Raji (cell line): ENCODE measurements around the gene FBXO17.

Experiments
- POLR2A ChIP-seq: IDR thresholded peaks from 2 replicates; pipeline ENCODE4 v1.6.1; 2011; ENCODE audit warnings: low read depth, low read length, control low read depth; ENCODE audit not compliant: insufficient read depth

The FBXO17 gene

GRCh38 chr19:38989066-38989605, 13.6 kb upstream of the FBXO17 start:
- TF ChIP-seq POLR2A: no peak

- no peak for TF ChIP-seq POLR2A
These were observed 9.7 kb upstream of the FBXO17 start for GRCh38 chr19:38985262-38985661.

- TF ChIP-seq POLR2A: no peak
These were observed 5.2 kb upstream of the FBXO17 start for GRCh38 chr19:38980583-38981374.

DNA sequence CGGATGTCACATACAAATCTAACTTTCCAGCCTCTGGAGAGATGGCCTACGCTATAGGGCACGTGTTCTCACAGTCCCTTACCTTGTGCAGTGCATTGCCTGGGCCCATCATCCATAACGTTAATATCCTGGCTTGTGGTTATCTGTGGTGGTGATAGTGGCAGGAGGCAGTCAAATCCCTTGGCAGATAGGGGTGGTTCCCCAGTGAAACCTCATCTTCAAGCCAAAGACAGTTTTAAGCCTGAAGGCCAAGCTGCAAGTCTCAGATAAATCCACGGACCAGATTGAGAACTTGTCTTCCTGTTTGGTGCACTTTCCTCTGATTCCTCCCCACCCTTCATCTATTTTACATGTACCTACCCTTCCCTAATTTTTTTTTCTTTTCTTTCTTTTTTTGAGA, 4.3 kb upstream of the FBXO17 start:
- no peak for TF ChIP-seq POLR2A

DNA sequence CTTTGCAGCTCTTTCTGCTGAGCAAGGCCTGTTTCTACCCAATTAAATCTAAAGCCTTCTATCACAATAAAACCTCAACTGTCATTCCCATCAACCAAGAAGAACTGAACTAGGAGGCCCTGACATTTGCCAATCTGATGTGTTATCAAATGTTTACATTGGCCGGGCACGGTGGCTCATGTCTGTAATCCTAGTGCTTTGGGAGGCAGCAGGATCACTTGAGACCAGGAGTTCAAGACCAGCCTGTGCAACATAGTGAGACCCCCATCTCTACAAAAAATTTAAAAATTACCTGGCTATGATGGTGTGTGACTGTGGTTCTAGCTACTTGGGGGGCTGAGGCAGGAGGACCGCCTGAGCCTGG, 2.8 kb upstream of the FBXO17 start:
- no peak for TF ChIP-seq POLR2A

- no peak for TF ChIP-seq POLR2A
These were observed 2.1 kb upstream of the FBXO17 start for GRCh38 chr19:38977445-38978325.

GRCh38 chr19:38975861-38976271, 324 bp upstream of the FBXO17 start:
- TF ChIP-seq POLR2A: no peak

DNA sequence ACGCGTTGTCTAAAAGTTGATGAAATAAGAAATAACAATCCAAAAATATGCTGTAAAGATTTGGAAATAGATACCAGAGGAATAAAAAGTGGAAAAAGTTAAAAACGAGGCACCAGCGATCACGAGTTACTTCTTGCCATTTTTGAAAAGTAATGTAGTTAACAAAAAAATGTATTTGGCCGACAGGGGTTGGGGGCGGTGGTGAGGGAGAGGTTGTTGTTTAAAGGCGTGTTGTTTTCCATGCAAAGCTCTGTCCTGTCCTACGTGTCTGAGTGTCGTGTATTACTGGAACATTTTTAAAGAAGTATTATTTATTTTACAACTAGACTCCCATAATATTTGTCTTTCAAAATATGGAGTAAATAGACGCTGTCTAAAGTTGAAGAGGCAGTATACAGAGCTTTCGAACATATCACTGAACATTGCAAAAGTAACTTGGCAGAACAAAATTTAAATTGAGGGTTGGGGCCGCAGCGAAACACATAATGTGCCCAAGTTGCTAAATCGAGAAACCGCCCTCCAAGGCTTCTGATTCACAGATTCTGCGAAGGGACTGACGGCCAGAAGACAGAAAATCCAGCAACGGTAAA, 823 bp downstream of the FBXO17 start:
- TF ChIP-seq POLR2A: no peak

- TF ChIP-seq POLR2A: no peak
These were observed 3.9 kb downstream of the FBXO17 start for GRCh38 chr19:38971672-38972071.

- no peak for TF ChIP-seq POLR2A
These were observed 4.6 kb downstream of the FBXO17 start for GRCh38 chr19:38970664-38971532.

- TF ChIP-seq POLR2A: no peak
These were observed 10.8 kb downstream of the FBXO17 start for GRCh38 chr19:38964738-38965137.

DNA sequence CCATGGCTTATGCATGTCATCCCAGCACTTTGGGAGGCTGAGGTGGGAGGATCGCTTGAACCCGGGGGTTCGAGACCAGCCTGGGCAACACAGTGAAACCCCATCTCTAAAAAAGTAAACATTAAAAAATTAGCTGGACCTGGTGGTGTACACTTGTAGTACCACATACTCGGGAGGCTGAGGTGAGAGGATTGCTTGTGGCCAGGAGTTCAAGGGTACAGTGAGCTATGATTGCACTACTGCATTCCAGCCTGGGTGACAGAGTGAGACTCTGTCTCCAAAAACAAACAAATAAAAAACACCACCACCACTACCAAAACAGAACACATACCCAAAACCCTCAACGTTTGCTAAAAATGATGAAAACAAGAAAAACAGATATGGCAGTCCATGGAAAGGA, 15.9 kb downstream of the FBXO17 start:
- no peak for TF ChIP-seq POLR2A

DNA sequence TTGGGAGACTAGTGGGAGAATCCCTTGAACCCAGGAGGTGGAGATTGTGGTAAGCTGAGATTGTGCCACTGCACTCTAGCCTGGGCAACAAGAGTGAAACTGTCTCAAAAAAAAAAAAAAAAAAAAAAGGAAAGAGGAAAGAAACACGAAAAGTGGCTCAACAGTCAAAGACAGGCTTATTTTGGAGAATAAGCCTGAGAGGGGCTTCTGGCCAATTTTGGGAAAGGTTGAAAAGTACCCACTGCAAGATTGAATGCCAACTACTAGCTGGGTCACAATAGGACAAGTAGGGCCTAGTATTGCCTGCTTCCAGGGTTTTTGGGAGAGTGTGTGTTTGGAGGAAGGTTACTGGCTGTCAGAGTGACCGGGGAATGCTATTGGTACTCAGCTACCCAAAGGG, 17.2 kb downstream of the FBXO17 start:
- no peak for TF ChIP-seq POLR2A

DNA sequence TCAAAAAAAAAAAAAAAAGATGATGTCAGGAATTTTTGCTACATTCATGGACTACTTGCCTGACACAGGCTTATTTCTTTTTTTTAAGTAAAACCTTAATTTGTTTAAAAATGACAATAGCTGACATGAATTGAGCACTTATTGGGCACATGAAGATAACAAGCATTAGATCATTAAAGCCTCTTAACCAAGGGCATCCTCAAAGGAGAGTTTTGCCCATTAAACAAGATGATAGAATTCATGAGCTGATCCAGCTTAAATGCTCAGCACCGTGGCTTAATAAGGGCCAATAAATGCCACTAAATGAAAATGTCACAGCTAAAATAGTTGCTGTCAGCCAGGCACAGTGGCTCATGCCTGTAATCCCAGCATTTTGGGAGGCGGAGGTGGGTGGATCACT, 19.3 kb downstream of the FBXO17 start:
- TF ChIP-seq POLR2A: no peak

- TF ChIP-seq POLR2A: no peak
These were observed 21.9 kb downstream of the FBXO17 start for GRCh38 chr19:38953677-38954076.
